ENCODE measurements around the gene RAB5B. TPM values are rescaled to one million over a fixed set of nuclear protein-coding genes. Genes with fewer than 3 reads are reported as not detected.
A peak's percentile ranks its signal among the peaks of the same experiment; 100 is the strongest.

The RAB5B gene
- total RNA-seq, 1 donor from 2014 or later = 30.8 TPM

DNA sequence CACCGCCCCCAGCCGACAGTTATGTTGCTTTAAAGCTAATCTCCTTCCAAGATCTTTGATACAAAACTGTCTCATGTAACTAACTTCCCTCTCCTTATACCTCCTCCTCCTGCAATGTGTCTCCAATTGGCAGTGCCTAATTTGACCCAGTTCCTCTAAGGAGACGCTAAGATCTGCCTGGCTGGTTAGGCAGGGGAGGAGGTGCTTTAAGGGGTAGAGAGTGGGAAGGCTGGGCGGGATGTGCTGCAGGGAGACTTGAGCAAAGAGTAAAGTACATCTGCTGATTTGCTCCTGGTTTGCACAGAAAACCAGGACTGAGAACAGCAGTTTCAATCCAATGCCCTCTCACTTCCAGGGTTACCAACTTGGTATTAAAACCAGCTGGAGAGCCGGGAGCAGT, 39.6 kb downstream of the RAB5B start:
- Histone ChIP-seq H3K36me3 (ENCODE audit: control insufficient read depth, insufficient read depth, low read length) (no peaks in the 10 kb centered on the region), H3K4me3 (ENCODE audit: low read depth, low read length) (no peak overlapping the region), H3K27me3 (ENCODE audit: control insufficient read depth, insufficient read depth, low read length) (no peaks in the 10 kb centered on the region)
- TF ChIP-seq, protein P1, sequence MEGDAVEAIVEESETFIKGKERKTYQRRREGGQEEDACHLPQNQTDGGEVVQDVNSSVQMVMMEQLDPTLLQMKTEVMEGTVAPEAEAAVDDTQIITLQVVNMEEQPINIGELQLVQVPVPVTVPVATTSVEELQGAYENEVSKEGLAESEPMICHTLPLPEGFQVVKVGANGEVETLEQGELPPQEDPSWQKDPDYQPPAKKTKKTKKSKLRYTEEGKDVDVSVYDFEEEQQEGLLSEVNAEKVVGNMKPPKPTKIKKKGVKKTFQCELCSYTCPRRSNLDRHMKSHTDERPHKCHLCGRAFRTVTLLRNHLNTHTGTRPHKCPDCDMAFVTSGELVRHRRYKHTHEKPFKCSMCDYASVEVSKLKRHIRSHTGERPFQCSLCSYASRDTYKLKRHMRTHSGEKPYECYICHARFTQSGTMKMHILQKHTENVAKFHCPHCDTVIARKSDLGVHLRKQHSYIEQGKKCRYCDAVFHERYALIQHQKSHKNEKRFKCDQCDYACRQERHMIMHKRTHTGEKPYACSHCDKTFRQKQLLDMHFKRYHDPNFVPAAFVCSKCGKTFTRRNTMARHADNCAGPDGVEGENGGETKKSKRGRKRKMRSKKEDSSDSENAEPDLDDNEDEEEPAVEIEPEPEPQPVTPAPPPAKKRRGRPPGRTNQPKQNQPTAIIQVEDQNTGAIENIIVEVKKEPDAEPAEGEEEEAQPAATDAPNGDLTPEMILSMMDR (IDR thresholded peaks at IDR 0.05; ENCODE audit: insufficient read depth, low read length, severe bottlenecking) = no peak
- DNase-seq (ENCODE audit: low read depth) = no peak
- no peak for FAIRE-seq

GRCh38 chr12:56014205-56014604, 40.3 kb downstream of the RAB5B start:
- no peak for FAIRE-seq

GRCh38 chr12:56017181-56017580, 43.3 kb downstream of the RAB5B start:
- TF ChIP-seq, protein P1 (IDR thresholded peaks at IDR 0.05; ENCODE audit: insufficient read depth, low read length, severe bottlenecking) = no peak
- no peak for FAIRE-seq
- no peak overlapping the region for H3K4me3 ChIP-seq (ENCODE audit: low read depth, low read length)

More at GRCh38 chr12:56014205-56014604, 40.3 kb downstream of the RAB5B start:
- H3K27me3 ChIP-seq (ENCODE audit: control insufficient read depth, insufficient read depth, low read length) = no peaks in the 10 kb centered on the region
- H3K36me3 ChIP-seq (ENCODE audit: control insufficient read depth, insufficient read depth, low read length) = no peaks in the 10 kb centered on the region
- no peak overlapping the region for H3K4me3 ChIP-seq (ENCODE audit: low read depth, low read length)
- peak; percentile 31 for DNase-seq (ENCODE audit: low read depth)
- TF ChIP-seq, protein P1 (IDR thresholded peaks at IDR 0.05; ENCODE audit: insufficient read depth, low read length, severe bottlenecking) = no peak

DNA sequence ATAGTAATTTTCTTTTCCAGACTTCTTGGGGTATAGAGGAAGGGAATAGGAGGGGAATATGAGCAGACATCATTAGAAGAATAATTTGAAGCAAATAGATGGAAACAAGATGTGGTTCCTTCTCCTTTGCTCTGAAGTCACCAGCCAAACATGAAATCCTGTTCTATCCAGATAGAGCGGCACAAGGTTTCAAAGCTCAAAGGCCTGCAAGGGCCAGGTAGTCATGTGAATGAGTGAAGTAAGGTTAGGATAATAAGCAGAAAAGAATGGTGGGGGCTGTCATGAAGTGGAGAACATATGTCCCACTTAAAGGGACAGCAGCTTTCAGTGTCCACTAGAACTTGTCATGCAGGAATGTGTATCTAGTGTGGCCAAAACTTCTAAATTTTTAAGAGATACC, 44.5 kb downstream of the RAB5B start:
- TF ChIP-seq, protein P1 (IDR thresholded peaks at IDR 0.05; ENCODE audit: insufficient read depth, low read length, severe bottlenecking) = no peak

More at GRCh38 chr12:56017181-56017580, 43.3 kb downstream of the RAB5B start:
- H3K27me3 ChIP-seq (ENCODE audit: control insufficient read depth, insufficient read depth, low read length) = no peaks in the 10 kb centered on the region
- no peak for DNase-seq (ENCODE audit: low read depth)
- no peaks in the 10 kb centered on the region for H3K36me3 ChIP-seq (ENCODE audit: control insufficient read depth, insufficient read depth, low read length)

DNA sequence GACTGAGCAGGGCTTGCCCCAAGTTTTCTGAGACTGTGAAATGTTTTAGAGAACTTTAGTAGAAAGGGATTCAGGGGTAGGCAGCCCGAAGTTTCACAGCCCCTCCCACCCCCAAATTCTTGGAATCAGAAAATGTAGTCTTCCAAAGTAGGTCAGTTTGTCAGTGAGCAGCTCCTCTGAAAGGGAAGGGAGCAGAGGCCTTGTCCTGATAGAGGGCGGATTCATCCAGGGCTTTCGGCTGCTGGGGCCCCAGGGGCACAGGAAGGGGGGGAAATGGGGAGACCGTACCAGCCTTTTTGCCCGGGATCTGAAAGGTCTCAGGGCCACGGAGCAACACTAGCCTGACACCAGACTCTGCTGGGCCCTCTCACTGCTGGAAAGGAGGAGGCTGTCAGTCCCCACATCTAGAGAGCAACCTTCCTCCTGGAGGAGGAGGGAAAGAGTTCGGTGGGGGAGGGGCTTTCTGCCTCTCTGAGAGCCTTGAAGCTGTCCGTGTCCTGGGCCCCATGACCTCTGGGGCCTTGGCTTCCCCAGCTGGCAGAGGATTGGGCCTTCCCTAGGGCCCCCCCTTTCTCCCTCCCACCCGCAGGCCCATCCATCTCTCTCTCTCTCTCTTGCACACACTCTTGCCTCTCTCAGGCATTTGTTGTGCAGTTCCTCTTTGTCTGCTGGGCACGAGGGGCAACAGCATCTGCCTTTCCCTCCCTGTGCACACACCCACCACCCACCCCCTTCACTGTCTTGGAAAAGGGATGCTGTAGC, 46.7 kb downstream of the RAB5B start, which contains the start of gene IKZF4:
Gene IKZF4 (plus strand): TSS at position 621 of the 762 bp plus-strand sequence. CDS start 451 bp downstream, outside the sequence.
- TF ChIP-seq, protein P1 (IDR thresholded peaks at IDR 0.05; ENCODE audit: insufficient read depth, low read length, severe bottlenecking) = no peak
- no peak within 1 kb of the TSS for H3K4me3 ChIP-seq (ENCODE audit: low read depth, low read length)
- H3K36me3 ChIP-seq (ENCODE audit: control insufficient read depth, insufficient read depth, low read length) = no peaks in the 10 kb centered on the region
- no peak for FAIRE-seq
- DNase-seq (ENCODE audit: low read depth) = no peak
- no peaks in the 10 kb centered on the region for H3K27me3 ChIP-seq (ENCODE audit: control insufficient read depth, insufficient read depth, low read length)

More for the DNA sequence above, 44.5 kb downstream of the RAB5B start:
- Histone ChIP-seq H3K4me3 (ENCODE audit: low read depth, low read length) (no peak overlapping the region), H3K27me3 (ENCODE audit: control insufficient read depth, insufficient read depth, low read length) (no peaks in the 10 kb centered on the region), H3K36me3 (ENCODE audit: control insufficient read depth, insufficient read depth, low read length) (no peaks in the 10 kb centered on the region)
- DNase-seq (ENCODE audit: low read depth) (no peak), FAIRE-seq (no peak)

Data from bronchial epithelial cell (primary cell).